RPMI8226 (cell line): ENCODE results near the gene CAMSAP3.

Experiments used
- DNase-seq: peaks from one replicate; pipeline ENCODE4 v3.0.0-alpha.2; 2015

The CAMSAP3 gene

GRCh38 chr19:7579182-7579581, 16.5 kb upstream of the CAMSAP3 start:
- no peak for DNase-seq

GRCh38 chr19:7582446-7582845, 13.2 kb upstream of the CAMSAP3 start:
- peak; percentile 47 for DNase-seq

- no peak for DNase-seq
Observed at GRCh38 chr19:7589822-7590221, 5.8 kb upstream of the CAMSAP3 start.

- DNase-seq, result no peak
Observed at GRCh38 chr19:7590256-7590655, 5.4 kb upstream of the CAMSAP3 start.

GRCh38 chr19:7596211-7596937, 711 bp downstream of the CAMSAP3 start:
- DNase-seq, result no peak

GRCh38 chr19:7597689-7598088, 2.0 kb downstream of the CAMSAP3 start:
- no peak for DNase-seq

GRCh38 chr19:7598180-7598579, 2.5 kb downstream of the CAMSAP3 start:
- no peak for DNase-seq

GRCh38 chr19:7600721-7601120, 5.1 kb downstream of the CAMSAP3 start:
- no peak for DNase-seq

GRCh38 chr19:7602240-7602934, 6.7 kb downstream of the CAMSAP3 start:
- DNase-seq, result no peak

- peak; percentile 43 for DNase-seq
Observed at GRCh38 chr19:7602935-7603497, 7.4 kb downstream of the CAMSAP3 start.

GRCh38 chr19:7603919-7604318, 8.3 kb downstream of the CAMSAP3 start:
- no peak for DNase-seq

- DNase-seq, result peak; percentile 64
Observed at GRCh38 chr19:7605490-7606222, 10.0 kb downstream of the CAMSAP3 start.

- DNase-seq, result no peak
Observed at GRCh38 chr19:7606289-7606688, 10.6 kb downstream of the CAMSAP3 start.

GRCh38 chr19:7607212-7607873, 11.7 kb downstream of the CAMSAP3 start:
- no peak for DNase-seq

GRCh38 chr19:7607874-7608560, 12.4 kb downstream of the CAMSAP3 start:
- no peak for DNase-seq

- DNase-seq, result no peak
Observed at GRCh38 chr19:7610491-7611240, 15.0 kb downstream of the CAMSAP3 start.

- DNase-seq, result no peak
Observed at GRCh38 chr19:7611541-7612279, 16.0 kb downstream of the CAMSAP3 start.

- no peak for DNase-seq
Observed at GRCh38 chr19:7612282-7613274, 16.9 kb downstream of the CAMSAP3 start.
